Cerebellar nuclear complex (tissue), 1 donor: ENCODE measurements around the gene ZNF793.

Source experiments
- DNase-seq, 2 experiments: peaks; one replicate each; lab custom pipeline; 2025; lab: John Stamatoyannopoulos, UW

ZNF793 gene

DNA sequence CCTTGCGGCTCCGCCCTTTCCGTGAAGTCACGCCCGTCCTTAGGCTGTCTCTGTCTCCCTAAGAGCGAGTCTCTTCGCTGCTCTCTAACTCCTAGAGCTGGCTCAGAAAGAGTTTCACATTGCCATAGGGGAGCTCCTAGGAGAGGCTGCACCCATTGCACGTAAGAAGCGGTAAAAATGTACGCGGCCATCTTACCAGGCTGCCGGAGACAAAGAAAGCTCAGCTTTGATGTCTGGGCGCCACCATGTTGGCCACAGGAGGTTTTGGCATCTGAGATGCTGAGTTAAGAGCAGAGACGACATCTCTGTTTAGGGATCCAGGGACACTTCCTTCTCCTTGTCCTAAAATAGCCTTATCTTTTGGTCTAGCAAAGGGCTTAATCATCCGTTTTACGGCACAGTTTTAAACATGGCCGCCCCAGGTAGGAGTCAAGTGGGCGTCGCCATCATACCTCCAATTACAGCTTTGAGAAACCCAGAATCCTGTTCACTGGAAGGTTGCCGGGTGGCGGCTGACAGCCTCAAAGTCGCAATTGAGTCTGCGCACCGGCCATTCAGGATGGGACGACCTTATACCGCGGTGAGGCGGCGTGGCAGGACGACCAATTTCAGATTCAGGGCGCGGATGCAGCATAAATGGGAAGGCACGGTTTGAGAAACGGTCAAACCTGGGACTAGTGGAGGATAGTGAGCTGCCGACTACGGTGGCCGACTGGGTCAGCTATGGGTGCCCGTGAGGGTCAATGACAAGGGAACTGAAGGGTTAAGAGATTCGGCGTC lies at the start of gene ZNF793:
Gene ZNF793 (plus strand): TSS at position 553 of the 780 bp plus-strand sequence. CDS start 16,501 bp downstream, outside the sequence.
- peak; percentile 3 to 57 for DNase-seq

DNA sequence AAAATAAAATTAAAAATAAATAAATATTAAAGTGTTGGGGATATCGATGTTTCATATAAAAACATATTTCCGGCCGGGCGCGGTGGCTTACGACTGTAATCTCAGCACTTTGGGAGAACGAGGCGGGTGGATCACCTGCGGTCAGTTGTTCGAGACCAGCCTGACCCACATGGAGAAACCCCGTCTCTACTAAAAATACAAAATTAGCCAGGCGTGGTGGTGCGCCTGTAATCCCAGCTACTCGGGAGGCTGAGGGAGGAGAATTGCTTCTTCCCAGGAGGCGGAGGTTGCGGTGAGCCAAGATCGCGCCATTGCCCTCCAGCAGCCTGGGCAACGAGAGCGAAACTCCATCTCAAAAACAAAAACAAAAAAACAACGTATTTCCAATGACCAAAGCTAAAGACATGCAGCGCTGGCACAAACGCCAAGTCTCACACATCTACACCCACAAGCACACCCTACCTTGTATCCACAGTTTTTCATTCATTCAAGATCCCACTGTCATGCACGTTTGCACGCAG lies 40.4 kb upstream of the ZNF793 start:
- DNase-seq: no peak

DNA sequence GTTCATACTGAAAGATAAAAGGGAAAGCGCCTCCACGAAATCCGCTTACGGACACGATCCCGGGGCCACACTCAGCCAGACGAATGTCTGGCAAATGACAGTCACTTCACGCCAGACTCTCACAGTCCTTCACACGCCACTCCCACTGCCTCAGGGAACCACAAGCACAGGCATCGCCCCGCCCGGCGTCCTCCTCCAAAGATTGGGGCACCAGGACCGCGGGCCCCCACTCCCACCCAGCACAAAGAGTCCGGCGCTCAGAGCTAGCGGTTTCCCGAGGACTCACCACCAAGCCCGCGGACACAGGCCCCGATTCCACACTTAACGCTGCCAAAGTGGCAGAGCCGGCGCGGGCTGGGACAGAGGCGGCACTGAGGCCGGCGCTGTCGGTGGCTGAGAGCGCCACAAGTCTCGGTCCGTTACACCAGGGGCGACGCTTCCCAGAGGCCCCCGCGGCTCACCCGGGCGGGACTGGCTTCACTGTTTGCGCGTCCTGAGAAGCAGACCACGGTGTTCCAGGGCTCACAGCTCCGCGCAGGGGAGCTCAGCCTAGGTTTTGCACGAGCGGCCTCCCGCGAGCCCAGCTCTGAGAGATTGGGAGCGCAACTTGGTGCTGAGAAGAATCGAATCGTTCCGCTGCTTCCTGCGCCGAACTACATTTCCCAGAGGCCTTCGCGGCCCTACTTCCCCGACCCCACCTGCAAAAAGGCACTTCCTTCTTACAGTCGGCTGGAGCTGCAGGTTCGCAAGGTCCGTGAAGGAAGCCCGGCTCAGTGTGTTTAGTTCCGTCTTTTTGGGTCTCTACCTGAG lies 39.7 kb upstream of the ZNF793 start, which contains the start of gene ZNF569:
Gene ZNF569 (minus strand): TSS at position 647 of the 810 bp plus-strand sequence. CDS start 22,523 bp downstream, outside the sequence.
- DNase-seq: peak; percentile 57 to 79

DNA sequence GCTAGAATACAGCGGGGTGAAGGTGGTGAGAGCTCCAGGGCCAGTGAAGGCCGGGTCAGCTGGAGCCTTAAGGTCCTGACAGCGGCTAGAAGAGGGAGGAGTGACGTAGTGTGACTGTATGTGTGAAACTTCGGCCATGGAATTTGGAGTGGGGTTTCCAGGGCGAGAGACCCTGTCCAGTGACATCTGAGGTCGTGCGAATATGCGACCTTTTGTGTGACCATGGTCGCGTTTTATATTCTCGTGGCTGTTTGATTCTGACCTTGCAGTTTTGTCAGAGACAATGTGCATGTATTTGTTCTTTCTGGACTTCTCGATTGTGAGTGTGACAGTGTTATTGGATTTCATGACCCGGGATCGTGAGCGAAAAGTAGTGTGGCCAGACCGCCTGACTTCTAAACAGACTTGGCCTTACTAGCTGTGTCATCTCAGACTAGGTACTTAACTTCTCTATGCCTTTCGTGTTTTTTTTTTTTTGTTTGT lies 39.1 kb upstream of the ZNF793 start:
- no peak for DNase-seq

DNA sequence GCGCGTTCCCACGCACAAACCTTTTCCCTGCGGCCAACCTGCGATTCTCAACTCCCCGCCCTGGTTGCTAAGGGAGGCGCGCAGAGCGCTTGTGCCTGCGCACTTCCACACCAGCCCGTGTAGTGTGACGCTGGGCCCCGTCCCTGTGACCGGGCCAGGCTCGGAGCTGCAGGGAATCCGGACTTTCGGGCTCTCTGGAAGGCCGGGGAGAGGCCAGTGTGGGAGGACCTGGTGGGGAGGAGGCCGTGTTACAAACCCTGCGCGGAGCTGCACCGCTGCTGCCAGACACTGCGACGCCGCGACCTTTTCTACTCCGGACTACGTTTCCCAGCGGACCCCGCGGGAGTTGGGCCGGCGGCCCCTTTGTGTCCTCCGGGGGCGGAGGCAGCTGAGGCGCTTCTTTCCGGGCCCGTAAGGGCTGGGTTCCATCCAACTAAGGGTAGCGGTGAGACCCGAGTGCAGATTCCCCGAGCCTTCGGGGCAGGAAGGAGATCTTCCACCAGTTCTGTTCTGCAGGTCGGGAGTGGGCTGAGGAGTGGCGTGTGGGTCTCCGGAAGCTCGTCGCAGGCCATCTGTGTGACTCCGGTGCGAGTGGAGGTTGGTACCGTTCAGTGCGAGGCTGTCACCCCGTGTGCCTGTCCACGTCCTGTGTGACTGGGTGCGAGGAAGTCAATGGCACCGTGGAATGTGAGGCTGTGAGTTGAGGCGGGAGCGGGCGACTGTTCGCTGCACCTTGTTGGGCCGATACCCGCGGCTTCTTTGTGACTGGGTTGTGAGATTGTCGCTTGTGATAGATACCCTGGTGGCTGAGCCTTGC lies 37.6 kb upstream of the ZNF793 start, which contains the start of gene ZNF570:
Gene ZNF570 (plus strand): TSS at position 396 of the 817 bp plus-strand sequence. CDS start 999 bp downstream, outside the sequence.
- DNase-seq: peak; percentile 44 to 45

DNA sequence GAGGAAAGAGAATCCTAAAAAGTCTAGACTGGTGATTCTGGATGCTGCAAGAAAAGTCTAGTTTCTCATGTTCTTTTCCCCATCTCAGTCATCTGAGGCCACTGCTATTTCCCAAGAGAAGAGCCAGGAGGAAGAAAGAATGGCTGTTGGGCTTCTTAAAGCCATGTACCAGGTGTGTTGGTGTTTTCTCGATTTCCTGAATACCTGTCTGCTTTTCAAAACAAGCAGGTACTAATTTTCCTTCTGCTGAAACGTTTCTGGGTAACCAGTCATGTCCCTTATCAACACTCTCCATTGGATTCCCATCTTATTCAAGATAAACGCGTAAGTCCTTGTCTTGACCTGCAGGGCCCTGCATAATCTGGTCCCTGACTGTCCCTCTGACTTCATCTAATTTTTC lies 36.5 kb upstream of the ZNF793 start:
- DNase-seq: no peak

DNA sequence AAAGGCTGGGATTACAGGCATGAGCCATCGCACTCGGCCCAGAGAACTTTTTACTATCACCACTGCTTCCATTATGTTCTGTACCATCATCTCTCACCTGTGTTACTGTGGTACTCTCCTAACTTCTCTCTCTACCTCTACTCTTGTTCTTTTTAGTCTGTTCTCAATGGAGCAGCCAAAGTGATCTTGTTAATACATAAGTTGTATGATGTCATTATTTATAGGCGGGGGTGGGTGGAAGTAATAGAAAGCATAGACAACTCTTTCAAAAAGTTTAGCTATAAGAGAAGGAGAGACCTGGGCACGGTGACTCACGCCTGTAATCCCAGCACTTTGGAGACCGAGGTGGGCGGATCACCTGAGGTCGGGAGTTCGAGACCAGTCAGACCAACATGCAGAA lies 34.6 kb upstream of the ZNF793 start:
- no peak for DNase-seq

DNA sequence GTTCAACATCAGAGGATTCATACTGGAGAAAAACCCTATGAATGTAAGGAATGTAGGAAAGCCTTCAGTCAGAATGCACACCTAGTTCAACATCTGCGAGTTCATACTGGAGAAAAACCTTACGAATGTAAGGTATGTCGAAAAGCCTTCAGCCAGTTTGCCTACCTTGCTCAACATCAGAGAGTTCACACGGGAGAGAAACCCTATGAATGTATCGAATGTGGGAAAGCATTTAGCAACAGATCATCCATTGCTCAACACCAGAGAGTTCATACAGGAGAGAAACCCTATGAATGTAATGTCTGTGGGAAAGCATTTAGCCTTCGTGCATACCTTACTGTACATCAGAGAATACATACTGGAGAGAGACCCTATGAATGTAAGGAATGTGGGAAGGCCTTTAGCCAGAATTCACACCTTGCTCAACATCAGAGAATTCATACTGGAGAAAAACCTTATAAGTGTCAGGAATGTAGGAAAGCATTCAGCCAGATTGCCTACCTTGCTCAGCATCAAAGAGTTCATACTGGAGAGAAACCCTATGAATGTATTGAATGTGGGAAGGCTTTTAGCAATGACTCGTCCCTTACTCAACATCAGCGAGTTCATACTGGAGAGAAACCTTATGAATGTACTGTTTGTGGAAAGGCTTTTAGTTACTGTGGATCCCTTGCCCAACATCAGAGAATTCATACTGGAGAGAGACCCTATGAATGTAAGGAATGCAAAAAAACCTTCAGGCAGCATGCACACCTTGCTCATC lies 22.2 kb upstream of the ZNF793 start:
- DNase-seq: no peak

DNA sequence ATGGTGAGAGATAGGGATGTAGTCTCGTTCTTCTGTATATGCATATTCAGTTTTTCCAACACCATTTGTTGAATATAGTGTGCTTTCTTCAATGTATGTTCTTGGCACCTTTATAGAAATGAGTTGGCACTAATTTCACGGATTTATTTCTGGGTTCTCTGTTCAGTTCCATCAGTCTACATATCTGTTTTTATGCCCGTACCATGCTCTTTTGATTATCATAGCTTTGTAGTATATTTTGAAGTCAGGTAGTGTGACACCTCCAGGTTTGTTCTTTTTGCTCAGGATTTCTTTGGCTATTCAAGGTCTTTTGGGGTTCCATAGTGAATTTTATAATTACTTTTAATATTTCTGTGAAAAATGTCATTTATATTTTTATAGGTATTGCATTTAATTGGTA lies 14.5 kb upstream of the ZNF793 start:
- no peak for DNase-seq

DNA sequence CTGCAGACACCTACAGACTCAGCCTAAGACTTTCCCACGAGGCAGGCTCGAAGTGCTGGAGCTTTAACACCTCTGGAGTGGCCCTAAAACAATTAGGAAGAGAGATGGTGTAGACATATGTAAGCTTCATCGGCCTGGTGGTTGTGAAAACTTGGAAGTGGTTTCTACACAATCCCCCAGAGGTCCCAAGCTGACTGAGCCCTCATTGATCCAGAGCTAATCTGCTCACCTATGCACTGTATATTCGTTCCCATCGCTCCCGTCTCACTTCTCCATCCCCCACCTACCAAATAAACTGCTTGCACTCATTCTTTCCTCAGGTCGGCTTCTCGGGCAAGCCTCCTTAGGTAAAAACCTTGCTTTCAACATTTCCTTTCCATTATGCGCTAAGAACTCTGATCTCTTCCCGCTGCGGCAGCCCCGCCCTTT lies 767 bp upstream of the ZNF793 start:
- no peak for DNase-seq

DNA sequence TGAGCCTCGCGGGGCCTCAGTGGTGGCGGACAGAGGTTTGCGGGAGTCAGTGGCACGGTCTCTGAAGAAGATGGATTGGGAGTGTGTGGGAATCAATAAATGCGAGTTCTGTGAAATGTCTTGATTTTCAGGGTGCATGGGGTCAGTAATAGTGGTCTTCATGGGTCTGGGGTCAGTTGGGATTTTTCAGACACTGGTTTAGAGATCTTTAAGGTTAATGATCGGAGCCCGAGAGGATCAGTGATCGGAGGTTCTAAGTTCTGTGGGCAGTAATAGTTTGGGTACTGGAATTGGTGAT lies 377 bp downstream of the ZNF793 start:
- no peak for DNase-seq

DNA sequence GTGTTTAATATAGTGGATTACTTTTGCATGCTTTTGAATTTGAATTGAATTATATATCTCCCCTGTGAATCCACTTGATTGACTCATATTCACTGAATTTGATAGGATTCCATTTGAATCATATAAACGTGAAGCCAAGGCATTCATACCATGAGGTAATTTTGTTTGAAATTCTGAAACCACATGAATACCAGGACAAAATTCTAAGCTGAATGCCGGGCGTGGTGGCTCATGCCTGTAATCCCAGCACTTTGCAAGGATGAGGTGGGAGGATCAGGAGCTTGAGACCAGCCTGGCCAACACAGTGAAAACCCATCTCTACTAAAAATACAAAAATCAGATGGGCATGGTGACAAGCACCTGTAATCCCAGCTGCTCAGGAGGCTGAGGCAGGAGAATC lies 4.4 kb downstream of the ZNF793 start:
- DNase-seq: no peak

DNA sequence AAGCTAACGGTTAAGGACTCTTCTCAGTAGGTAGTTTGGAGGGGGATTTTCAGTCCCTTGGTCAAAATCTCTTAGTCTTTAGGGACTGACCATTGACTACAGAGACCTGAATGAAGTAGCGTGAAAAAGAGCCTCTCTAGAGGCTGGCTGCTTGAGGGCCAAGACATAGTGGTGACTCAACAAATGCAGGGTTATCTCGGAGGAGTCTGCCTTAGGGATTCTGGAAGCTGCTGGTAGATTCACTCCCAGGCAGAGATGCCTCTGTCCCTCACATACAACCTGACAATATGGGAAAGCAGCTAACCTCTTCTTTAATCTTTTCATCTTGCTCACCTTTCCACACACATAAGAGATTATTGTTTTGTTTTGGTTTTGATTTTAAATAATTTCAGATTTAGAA lies 5.1 kb downstream of the ZNF793 start:
- no peak for DNase-seq

DNA sequence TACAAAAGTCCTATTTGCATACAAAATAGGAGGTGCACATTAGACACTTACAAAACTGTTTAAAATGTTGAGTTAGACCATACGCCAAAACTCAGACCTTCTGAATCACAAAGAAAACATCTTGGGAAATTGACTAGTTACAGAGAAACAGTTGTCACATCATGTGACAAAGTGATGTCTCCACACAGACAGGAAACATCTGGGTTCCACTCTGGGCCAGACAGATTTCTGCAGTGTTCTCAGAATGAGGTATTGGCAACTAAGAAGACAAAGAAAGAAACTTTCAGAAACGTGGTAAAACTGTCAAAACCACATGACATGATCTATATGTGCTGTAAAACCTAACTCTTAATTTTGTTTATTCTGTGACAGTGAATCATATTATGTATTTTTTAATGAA lies 6.7 kb downstream of the ZNF793 start:
- DNase-seq: no peak

DNA sequence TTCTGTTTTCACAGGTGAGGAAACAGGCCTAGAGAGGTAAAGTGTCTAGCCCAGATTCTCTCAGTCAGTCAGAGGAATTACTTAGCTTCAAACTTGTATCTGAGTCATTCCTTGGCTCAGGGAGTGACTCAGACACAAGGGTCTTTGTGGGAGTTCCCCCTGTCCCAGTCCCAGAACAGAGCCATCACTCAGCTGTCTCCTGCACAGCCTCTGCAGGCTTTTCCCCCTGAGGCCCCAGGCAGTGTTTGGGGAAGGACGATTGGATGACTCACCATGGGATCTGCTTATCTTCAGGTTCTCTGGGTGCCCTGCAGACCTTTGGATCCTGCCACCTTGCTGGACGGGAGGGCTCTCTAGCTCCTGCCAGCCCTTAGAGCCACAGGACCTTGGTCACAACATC lies 13.2 kb downstream of the ZNF793 start:
- DNase-seq: no peak

DNA sequence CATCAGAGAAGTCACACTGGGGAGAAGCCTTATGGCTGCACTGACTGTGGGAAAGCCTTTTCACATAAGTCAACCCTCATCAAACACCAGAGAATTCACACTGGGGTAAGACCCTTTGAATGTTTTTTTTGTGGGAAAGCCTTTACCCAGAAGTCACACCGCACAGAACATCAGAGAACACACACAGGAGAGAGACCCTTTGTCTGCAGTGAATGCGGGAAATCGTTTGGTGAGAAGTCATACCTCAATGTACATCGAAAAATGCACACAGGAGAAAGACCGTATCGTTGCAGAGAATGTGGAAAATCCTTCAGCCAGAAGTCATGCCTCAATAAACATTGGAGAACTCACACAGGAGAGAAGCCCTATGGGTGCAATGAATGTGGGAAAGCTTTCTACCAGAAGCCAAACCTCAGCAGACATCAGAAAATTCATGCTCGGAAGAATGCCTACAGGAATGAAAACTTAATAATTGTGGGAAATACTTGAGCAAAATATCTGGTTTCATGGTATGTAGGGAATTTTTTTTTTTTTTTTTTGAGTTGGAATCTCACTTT lies 30.7 kb downstream of the ZNF793 start:
- DNase-seq: no peak

DNA sequence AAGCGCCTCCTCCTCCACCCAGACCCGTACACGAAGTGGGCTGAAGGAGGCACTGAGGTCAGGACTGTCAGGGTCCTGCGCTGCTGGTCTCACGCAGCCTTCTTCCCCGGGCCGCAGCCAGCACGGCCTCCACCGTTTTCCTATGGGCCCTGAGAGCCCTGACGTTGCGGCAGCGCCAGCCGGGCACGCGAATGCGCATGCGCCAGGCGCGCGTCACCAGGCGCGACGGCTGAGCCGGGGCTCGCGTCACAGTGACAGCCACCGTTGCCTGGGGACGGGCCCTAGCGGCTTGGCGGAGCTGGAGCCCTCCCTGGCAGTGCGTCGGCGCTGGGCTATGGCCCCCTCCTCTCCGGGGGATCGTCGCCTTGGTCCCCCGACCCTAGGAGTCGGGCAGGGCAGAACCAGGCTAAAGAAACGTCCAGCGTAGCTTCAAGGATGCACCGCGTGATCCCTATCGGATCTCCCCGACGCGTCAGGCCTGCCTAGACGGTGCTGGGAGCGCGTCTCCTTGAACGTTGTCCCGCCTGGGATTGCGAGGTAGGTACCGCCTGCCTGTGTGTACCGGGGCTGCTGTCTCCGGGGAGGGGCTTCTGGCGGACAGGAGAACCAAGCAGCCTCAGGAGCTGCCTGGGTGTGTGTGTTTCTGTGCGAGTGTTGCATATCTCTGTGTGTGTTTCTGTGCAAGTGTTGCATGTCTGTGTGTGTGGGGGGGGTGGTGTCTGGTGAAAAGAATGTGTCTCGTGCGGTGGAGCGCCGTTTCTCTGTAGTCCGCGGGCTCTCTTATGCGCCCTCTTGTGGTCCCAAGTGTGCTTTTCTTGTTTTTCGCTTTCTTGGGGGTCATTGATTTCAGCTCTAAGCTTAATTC lies 44.6 kb downstream of the ZNF793 start:
- DNase-seq: no peak

DNA sequence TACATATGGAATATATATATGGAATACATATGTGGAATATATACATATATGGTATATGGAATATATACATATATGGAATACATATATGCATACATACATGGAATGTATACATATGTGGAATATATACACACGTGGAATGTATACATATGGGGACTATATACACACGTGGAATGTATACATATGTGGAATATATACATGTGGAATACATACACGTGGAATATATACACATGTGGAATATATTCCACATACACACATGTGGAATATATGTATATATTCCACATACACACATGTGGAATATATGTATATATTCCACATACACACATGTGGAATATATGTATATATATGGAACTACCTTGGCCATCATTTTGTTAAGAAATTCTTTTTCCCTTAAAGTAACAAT lies 56.8 kb downstream of the ZNF793 start:
- DNase-seq: no peak

DNA sequence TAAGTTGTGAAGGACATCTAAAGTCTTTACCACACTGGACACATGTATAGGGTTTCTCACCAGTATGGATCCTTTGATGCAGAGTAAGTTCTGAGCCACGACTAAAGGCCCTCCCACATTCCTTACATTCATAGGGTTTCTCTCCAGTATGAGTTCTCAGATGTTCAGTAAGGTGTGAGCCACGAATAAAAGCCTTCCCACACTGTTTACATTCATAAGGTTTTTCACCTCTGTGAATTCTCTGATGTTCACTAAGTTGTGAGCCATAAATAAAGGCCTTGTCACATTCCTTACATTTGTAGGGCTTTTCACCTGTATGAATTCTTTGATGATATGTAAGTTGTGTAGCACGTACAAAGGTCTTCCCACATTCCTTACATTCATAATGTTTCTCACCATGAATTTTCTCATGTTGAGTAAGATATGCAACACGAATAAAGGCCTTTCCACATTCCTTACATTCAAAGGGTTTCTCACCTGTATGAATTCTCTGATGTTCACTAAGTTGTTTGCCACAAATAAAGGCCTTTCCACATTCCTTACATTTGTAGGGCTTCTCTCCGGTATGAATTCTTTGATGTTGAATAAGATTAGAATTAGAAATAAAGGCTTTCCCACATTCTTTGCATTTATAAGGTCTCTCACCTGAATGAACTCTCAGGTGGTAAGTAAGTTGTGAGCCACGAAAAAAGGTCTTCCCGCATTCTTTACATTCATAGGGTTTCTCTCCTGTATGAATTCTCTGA lies 58.1 kb downstream of the ZNF793 start:
- DNase-seq: no peak
